ENCODE data around the gene BICD2. TPM values are rescaled to one million over a fixed set of nuclear protein-coding genes. Genes with fewer than 3 reads are reported as not detected.

BICD2 gene
- total and polyA plus RNA-seq, 9 of the 15 experiments (the other 6 are each of a cell fraction or from before 2014, with no cell fraction given), result 3.6 to 23.4 (median 11.8) TPM

- peak; percentile 96 for TF ChIP-seq ELF2 (CRISPR knock-in tag; IDR thresholded peaks at IDR 0.05)
- no peak for TF ChIP-seq ZNF699 (CRISPR knock-in tag; IDR thresholded peaks at IDR 0.05; ENCODE audit: insufficient replicate concordance)
- TF ChIP-seq MAX (CRISPR knock-in tag; IDR thresholded peaks at IDR 0.05), result peak; percentile 50
- TF ChIP-seq TFAP4 (CRISPR knock-in tag; IDR thresholded peaks at IDR 0.05; ENCODE audit: borderline replicate concordance), result peak; percentile 90
- no peak for TF ChIP-seq FOXJ2 (tag; IDR thresholded peaks at IDR 0.05)
- TF ChIP-seq CREB3L1 (IDR thresholded peaks at IDR 0.05; ENCODE audit: borderline replicate concordance, low read depth), result peak; percentile 92
- peak; percentile 23 for TF ChIP-seq RBM22 (IDR thresholded peaks at IDR 0.05; ENCODE audit: low read depth, low read length, poor library complexity, severe bottlenecking)
- no peak for TF ChIP-seq PHF21A (IDR thresholded peaks at IDR 0.05; ENCODE audit: borderline replicate concordance, low read depth)
- TF ChIP-seq CEBPZ (IDR thresholded peaks at IDR 0.05; ENCODE audit: borderline replicate concordance, low read depth, low read length), result no peak
- TF ChIP-seq ATF6 (CRISPR knock-in tag; IDR thresholded peaks at IDR 0.05), result 0 out of 2 replicates have a peak, but pooled peaks have one; percentile 71
- TF ChIP-seq ZNF589 (CRISPR knock-in tag; IDR thresholded peaks at IDR 0.05; ENCODE audit: low read depth), result peak; percentile 47; the same call in 1 of the 2 replicates
- peak; percentile 78; the same call in 1 of the 2 replicates for TF ChIP-seq GTF2E2 (tag; IDR thresholded peaks at IDR 0.05)
- peak; percentile 60 for TF ChIP-seq L3MBTL2 (IDR thresholded peaks at IDR 0.05)
- TF ChIP-seq ETV1 (tag; conservative IDR thresholded peaks at IDR 0.05; ENCODE audit: low read depth), result peak; percentile 99
- no peak for TF ChIP-seq SRSF7 (optimal IDR thresholded peaks at IDR 0.05; ENCODE audit: low read depth, low read length)
- peak in 1 of 2 experiments; percentile 65; a peak in 1 of 4 replicates for TF ChIP-seq KDM4B (IDR thresholded peaks at IDR 0.05; ENCODE audit: borderline replicate concordance in 2 of 2, low read depth in 1 of 2)
- TF ChIP-seq PML (IDR thresholded peaks at IDR 0.05; ENCODE audit: low read length), result peak; percentile 84
Observed at GRCh38 chr9:92669890-92670708, 94.5 kb downstream of the BICD2 start, which contains the start of gene IPPK (continued).
